ENCODE data around the gene DET1.

DNA sequence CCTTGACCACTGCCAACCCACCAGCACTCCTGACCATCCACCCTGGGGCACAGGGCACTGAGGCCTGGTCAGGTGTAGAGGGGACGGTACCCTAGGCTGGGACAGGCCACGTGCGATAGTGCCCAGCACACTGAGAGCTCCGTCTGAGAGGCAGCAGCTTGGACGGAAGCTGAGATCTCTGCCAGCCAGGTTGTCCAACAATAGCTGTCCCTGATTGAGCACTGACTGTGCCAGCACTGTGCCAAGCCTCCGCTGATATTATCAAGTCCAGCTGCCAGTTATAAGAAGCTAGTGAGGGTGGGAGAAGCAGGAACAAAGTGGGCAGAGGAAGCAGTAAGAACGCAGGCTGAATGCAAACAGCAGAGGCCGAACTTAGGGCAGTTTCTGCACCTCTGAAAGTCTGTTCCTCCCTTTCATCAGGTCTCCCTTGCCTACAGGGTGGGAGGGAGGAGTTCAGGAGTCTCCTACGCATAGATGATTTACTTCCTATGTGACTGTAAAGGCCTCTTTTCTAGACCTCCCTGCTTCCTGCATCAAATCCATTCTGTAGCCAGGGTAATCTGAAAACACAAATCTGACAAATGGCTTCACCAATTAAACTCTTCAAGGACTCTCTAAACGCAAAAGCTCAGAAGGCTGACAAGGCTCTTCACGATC is 49.2 kb downstream of the DET1 start:
- TF ChIP-seq POLR2G (IDR thresholded peaks at IDR 0.05; ENCODE audit: low read depth, low read length) (no peak), ZNF335 (CRISPR knock-in tag; IDR thresholded peaks at IDR 0.05) (no peak), ZNF75D (CRISPR knock-in tag; IDR thresholded peaks at IDR 0.05; ENCODE audit: borderline replicate concordance) (no peak), SMC3 (IDR thresholded peaks at IDR 0.05; ENCODE audit: low read length) (no peak), MYC (CRISPR knock-in tag; IDR thresholded peaks at IDR 0.05; ENCODE audit: borderline replicate concordance) (no peak), SP1 (IDR thresholded peaks at IDR 0.05) (no peak), SP1 (CRISPR knock-in tag; IDR thresholded peaks at IDR 0.05) (no peak)
- TF ChIP-seq, protein P1, sequence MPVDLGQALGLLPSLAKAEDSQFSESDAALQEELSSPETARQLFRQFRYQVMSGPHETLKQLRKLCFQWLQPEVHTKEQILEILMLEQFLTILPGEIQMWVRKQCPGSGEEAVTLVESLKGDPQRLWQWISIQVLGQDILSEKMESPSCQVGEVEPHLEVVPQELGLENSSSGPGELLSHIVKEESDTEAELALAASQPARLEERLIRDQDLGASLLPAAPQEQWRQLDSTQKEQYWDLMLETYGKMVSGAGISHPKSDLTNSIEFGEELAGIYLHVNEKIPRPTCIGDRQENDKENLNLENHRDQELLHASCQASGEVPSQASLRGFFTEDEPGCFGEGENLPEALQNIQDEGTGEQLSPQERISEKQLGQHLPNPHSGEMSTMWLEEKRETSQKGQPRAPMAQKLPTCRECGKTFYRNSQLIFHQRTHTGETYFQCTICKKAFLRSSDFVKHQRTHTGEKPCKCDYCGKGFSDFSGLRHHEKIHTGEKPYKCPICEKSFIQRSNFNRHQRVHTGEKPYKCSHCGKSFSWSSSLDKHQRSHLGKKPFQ (CRISPR knock-in tag; IDR thresholded peaks at IDR 0.05; ENCODE audit: insufficient replicate concordance) = no peak
- TF ChIP-seq, protein P2, sequence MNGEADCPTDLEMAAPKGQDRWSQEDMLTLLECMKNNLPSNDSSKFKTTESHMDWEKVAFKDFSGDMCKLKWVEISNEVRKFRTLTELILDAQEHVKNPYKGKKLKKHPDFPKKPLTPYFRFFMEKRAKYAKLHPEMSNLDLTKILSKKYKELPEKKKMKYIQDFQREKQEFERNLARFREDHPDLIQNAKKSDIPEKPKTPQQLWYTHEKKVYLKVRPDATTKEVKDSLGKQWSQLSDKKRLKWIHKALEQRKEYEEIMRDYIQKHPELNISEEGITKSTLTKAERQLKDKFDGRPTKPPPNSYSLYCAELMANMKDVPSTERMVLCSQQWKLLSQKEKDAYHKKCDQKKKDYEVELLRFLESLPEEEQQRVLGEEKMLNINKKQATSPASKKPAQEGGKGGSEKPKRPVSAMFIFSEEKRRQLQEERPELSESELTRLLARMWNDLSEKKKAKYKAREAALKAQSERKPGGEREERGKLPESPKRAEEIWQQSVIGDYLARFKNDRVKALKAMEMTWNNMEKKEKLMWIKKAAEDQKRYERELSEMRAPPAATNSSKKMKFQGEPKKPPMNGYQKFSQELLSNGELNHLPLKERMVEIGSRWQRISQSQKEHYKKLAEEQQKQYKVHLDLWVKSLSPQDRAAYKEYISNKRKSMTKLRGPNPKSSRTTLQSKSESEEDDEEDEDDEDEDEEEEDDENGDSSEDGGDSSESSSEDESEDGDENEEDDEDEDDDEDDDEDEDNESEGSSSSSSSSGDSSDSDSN (CRISPR knock-in tag; IDR thresholded peaks at IDR 0.05) = no peak
- TF ChIP-seq, protein P3, sequence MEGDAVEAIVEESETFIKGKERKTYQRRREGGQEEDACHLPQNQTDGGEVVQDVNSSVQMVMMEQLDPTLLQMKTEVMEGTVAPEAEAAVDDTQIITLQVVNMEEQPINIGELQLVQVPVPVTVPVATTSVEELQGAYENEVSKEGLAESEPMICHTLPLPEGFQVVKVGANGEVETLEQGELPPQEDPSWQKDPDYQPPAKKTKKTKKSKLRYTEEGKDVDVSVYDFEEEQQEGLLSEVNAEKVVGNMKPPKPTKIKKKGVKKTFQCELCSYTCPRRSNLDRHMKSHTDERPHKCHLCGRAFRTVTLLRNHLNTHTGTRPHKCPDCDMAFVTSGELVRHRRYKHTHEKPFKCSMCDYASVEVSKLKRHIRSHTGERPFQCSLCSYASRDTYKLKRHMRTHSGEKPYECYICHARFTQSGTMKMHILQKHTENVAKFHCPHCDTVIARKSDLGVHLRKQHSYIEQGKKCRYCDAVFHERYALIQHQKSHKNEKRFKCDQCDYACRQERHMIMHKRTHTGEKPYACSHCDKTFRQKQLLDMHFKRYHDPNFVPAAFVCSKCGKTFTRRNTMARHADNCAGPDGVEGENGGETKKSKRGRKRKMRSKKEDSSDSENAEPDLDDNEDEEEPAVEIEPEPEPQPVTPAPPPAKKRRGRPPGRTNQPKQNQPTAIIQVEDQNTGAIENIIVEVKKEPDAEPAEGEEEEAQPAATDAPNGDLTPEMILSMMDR (CRISPR knock-in tag; IDR thresholded peaks at IDR 0.05) = no peak
- TF ChIP-seq, protein P4, sequence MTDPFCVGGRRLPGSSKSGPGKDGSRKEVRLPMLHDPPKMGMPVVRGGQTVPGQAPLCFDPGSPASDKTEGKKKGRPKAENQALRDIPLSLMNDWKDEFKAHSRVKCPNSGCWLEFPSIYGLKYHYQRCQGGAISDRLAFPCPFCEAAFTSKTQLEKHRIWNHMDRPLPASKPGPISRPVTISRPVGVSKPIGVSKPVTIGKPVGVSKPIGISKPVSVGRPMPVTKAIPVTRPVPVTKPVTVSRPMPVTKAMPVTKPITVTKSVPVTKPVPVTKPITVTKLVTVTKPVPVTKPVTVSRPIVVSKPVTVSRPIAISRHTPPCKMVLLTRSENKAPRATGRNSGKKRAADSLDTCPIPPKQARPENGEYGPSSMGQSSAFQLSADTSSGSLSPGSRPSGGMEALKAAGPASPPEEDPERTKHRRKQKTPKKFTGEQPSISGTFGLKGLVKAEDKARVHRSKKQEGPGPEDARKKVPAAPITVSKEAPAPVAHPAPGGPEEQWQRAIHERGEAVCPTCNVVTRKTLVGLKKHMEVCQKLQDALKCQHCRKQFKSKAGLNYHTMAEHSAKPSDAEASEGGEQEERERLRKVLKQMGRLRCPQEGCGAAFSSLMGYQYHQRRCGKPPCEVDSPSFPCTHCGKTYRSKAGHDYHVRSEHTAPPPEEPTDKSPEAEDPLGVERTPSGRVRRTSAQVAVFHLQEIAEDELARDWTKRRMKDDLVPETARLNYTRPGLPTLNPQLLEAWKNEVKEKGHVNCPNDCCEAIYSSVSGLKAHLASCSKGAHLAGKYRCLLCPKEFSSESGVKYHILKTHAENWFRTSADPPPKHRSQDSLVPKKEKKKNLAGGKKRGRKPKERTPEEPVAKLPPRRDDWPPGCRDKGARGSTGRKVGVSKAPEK (CRISPR knock-in tag; IDR thresholded peaks at IDR 0.05; ENCODE audit: borderline replicate concordance) = no peak
- TF ChIP-seq, protein P5, sequence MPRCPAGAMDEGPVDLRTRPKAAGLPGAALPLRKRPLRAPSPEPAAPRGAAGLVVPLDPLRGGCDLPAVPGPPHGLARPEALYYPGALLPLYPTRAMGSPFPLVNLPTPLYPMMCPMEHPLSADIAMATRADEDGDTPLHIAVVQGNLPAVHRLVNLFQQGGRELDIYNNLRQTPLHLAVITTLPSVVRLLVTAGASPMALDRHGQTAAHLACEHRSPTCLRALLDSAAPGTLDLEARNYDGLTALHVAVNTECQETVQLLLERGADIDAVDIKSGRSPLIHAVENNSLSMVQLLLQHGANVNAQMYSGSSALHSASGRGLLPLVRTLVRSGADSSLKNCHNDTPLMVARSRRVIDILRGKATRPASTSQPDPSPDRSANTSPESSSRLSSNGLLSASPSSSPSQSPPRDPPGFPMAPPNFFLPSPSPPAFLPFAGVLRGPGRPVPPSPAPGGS (CRISPR knock-in tag; IDR thresholded peaks at IDR 0.05) = no peak
- TF ChIP-seq, protein P6, sequence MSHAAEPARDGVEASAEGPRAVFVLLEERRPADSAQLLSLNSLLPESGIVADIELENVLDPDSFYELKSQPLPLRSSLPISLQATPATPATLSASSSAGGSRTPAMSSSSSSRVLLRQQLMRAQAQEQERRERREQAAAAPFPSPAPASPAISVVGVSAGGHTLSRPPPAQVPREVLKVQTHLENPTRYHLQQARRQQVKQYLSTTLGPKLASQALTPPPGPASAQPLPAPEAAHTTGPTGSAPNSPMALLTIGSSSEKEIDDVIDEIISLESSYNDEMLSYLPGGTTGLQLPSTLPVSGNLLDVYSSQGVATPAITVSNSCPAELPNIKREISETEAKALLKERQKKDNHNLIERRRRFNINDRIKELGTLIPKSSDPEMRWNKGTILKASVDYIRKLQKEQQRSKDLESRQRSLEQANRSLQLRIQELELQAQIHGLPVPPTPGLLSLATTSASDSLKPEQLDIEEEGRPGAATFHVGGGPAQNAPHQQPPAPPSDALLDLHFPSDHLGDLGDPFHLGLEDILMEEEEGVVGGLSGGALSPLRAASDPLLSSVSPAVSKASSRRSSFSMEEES (CRISPR knock-in tag; IDR thresholded peaks at IDR 0.05) = no peak
